Progenitor cell of endocrine pancreas (in vitro differentiated cells): ENCODE results near the gene INPP5D. TPM values are rescaled to one million over a fixed set of nuclear protein-coding genes. Genes with fewer than 3 reads are reported as not detected.

ENCODE experiments used
- DNase-seq: peaks from one replicate; pipeline ENCODE4 v3.0.0; 2021; ENCODE audit warnings: low spot score; ENCODE audit not compliant: unreplicated experiment
- H3K27ac Mint-ChIP-seq: 2 replicates; pipeline ENCODE4 v1.8.0; 2021; ENCODE audit warnings: mild to moderate bottlenecking, moderate library complexity, mixed read lengths
- H3K27me3 Mint-ChIP-seq: 2 replicates; pipeline ENCODE4 v1.8.0; 2021; ENCODE audit warnings: mixed read lengths
- H3K36me3 Mint-ChIP-seq: 2 replicates; pipeline ENCODE4 v1.8.0; 2022; ENCODE audit warnings: mixed read lengths; ENCODE audit not compliant: insufficient read depth
- H3K4me1 Mint-ChIP-seq: 2 replicates; pipeline ENCODE4 v1.8.0; 2021; ENCODE audit warnings: low read depth, mixed read lengths
- H3K4me3 Mint-ChIP-seq: 2 replicates; pipeline ENCODE4 v1.8.0; 2021; ENCODE audit warnings: low read depth, mild to moderate bottlenecking, moderate library complexity, mixed read lengths
- H3K9me3 Mint-ChIP-seq: 2 replicates; pipeline ENCODE4 v1.8.0; 2021; ENCODE audit warnings: low read depth, mixed read lengths
- CTCF ChIP-seq: fragments of 200-600 bp; sonication (generic); IDR thresholded peaks from one replicate; pipeline ENCODE4 v1.5.0; 2021; ENCODE audit warnings: antibody characterized with exemption, mild to moderate bottlenecking; ENCODE audit not compliant: unreplicated experiment
- total RNA-seq: library from RNA; stranded (reverse); gene quantifications from 2 replicates; pipeline ENCODE4 v1.2.1, GENCODE V29; 2021

INPP5D gene
- total RNA-seq, 1 donor from 2014 or later, result 5.3 TPM

- Mint-ChIP-seq H3K4me3 (no peak overlapping the region), H3K9me3 (no peaks in the 10 kb centered on the region), H3K27me3 (peaks cover 3% of the 10 kb centered on the region), H3K36me3 (no peaks in the 10 kb centered on the region), H3K27ac (no peak overlapping the region), H3K4me1 (peaks cover 5% of the 10 kb centered on the region)
- no peak for DNase-seq
- TF ChIP-seq CTCF, result no peak
Observed at GRCh38 chr2:233130024-233130423, 69.9 kb downstream of the INPP5D start.

- H3K4me1 Mint-ChIP-seq, result peaks cover 5% of the 10 kb centered on the region
- no peaks in the 10 kb centered on the region for H3K9me3 Mint-ChIP-seq
- no peaks in the 10 kb centered on the region for H3K36me3 Mint-ChIP-seq
- no peak for DNase-seq
- peaks cover 3% of the 10 kb centered on the region for H3K27me3 Mint-ChIP-seq
- no peak for TF ChIP-seq CTCF
- H3K4me3 Mint-ChIP-seq, result no peak overlapping the region
- peak overlapping the region; percentile 52 for H3K27ac Mint-ChIP-seq
Observed at GRCh38 chr2:233130481-233131020, 70.4 kb downstream of the INPP5D start.

DNA sequence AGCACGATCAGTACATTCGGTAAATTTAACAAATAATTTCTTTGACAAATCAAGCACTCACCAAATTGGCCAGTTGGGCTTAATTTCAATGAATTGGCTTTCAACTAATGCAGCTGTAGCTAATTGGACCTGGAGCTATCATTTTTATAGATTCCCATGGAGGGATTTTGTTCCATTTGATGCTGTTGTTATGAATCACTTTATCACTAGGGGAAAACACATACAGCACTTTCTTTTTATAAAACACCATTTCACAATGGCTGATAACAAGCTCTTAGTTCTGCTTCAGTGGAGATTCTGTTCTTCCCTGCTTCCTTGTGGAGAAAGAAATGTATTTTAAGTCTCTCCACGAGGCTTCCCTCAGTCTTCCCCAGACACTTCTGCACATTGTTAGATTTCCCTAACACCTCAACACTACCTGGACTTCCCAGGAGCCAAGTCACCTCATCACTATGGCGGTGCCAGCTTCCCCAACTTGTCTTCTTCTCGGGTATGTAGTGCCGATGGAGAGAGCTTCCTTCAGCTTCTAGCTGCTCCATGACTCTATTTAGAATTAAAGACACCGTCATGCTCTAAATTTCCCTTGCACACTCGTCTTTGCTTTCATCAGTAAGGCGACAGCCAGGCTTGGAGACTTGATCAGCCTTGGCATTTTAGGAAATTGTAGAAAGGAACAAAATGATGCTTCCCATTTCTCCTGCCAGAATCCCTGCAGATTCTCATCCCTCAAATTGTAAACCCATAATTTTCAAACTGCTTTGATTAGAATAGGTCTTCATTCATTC lies 72.0 kb downstream of the INPP5D start:
- Mint-ChIP-seq H3K9me3 (peaks cover 4% of the 10 kb centered on the region), H3K27me3 (peaks cover 3% of the 10 kb centered on the region), H3K27ac (no peak overlapping the region), H3K36me3 (no peaks in the 10 kb centered on the region), H3K4me3 (no peak overlapping the region), H3K4me1 (peaks cover 5% of the 10 kb centered on the region)
- TF ChIP-seq CTCF, result no peak
- DNase-seq, result no peak

DNA sequence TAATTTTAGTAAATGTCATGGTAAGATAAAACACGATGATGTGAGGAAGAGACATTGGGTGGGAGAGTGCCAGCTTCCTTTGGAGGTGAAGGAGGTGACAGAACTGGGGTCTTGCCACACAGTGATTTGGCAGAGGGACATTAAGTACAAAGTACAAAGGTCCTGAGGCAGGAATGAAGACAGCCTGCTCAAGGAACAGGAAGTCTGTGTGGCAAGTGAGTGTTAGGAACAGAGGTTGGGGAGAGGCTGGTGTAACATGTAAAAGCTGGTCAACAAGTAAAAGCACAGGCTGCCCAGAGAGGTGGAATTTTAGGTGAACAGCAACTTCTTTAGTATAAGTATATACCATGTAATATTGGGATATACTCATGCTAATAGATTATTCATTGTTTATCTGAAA lies 73.1 kb downstream of the INPP5D start:
- no peak for TF ChIP-seq CTCF
- peaks cover 4% of the 10 kb centered on the region for H3K9me3 Mint-ChIP-seq
- H3K4me1 Mint-ChIP-seq, result peaks cover 5% of the 10 kb centered on the region
- peaks cover 3% of the 10 kb centered on the region for H3K27me3 Mint-ChIP-seq
- DNase-seq, result no peak
- no peak overlapping the region for H3K4me3 Mint-ChIP-seq
- no peaks in the 10 kb centered on the region for H3K36me3 Mint-ChIP-seq
- H3K27ac Mint-ChIP-seq, result no peak overlapping the region

DNA sequence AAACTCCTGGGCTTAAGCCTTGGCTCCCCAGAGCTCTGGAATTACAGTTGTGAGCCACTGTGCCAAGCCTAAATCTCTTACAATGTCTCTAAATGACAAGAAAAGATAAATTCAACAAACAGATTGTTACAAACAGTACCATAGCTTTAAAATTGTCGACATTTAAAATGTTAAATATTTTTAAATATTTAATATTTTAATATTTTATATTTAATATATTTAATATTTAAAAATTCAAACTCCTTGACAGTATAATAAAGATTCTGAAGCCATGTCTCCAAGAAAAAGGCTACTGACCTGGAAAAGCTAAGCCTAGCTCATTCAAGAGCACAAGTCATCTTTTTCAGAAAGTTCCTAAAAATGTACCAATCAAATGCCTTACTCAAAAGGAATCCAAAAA lies 75.3 kb downstream of the INPP5D start:
- no peaks in the 10 kb centered on the region for H3K36me3 Mint-ChIP-seq
- no peak overlapping the region for H3K4me3 Mint-ChIP-seq
- no peak for DNase-seq
- H3K27me3 Mint-ChIP-seq, result peaks cover 9% of the 10 kb centered on the region
- peaks cover 7% of the 10 kb centered on the region for H3K4me1 Mint-ChIP-seq
- peaks cover 4% of the 10 kb centered on the region for H3K9me3 Mint-ChIP-seq
- TF ChIP-seq CTCF, result no peak
- no peak overlapping the region for H3K27ac Mint-ChIP-seq
